ENCODE results near the gene RPTOR. TPM values are rescaled to one million over a fixed set of nuclear protein-coding genes. Genes with fewer than 3 reads are reported as not detected.
A peak's percentile ranks its signal among the peaks of the same experiment; 100 is the strongest.

The RPTOR gene
- total and polyA plus RNA-seq, 3 experiments from 2014 or later: 7.9 to 69.4 (median 63.9) TPM

DNA sequence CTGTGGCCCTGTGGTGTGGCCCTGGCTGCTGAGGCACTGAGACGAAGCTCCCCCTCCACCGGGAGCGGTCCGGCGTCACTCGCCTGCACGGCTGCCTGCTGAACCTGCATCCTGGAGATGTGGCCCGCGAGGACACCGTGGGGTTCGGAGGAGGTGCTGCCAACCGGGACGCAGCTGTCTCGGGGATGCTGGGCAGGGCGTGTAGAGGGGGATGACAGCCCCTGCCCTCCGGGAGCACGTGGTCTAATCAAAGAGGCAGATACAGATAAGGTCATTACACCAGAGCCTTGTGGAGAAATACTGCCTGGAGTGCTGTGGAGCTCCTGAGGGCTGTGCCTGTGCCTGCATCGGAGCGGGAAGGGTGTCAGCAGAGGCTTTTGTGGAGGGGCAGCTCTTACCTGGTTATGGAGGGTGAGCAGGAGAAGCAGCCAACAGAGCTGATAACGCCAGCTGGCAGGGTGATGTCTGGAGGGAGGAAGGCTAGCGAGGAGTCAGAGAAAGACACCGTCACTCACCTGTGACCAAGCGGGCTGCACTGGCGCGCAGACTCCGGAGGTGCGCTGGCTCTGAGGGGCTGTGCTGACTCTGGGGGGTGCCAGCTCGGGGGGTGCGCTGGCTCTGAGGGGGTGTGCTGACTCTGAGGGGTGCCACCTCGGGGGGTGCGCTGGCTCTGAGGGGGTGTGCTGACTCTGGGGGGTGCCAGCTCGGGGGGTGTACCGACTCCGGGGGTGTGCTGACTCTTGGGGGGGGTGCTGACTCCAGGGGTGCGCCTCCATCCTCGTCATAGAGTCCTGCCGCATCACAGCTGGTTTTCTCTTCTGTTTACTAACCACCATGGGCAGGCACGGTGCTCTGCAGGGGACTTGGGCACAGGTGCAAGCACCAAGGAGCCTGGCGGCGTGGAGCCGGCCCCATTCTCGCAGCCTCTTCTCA, 342.3 kb downstream of the RPTOR start:
- ChIA-PET CTCF (no interaction called here), POLR2A (interaction anchor here (0.8 kb wide), 1 partner anchor 12 kb away, joined by 3 read pairs; no protein-coding TSS in a partner anchor)
- H3K4me1 Mint-ChIP-seq: peaks cover 22 to 34% (median 28%) of the 10 kb centered on the region in 3 donors
- H3K36me3 Mint-ChIP-seq: peaks cover 5 to 53% (median 10%) of the 10 kb centered on the region in 3 donors
- H3K27me3 Mint-ChIP-seq: peaks cover 0 to 4% of the 10 kb centered on the region in 2 donors
- peak in 1 of 5 donors; percentile 33 for DNase-seq
- H3K27ac ChIP-seq (ENCODE audit: low read depth, low read length): no peak overlapping the region
- H3K27me3 ChIP-seq (ENCODE audit: insufficient read depth, low read length, poor library complexity, severe bottlenecking): no peaks in the 10 kb centered on the region
- peaks cover 21% of the 10 kb centered on the region for H3K36me3 ChIP-seq (ENCODE audit: insufficient read depth, low read length)
- peaks cover 31% of the 10 kb centered on the region for H3K4me1 ChIP-seq (ENCODE audit: insufficient read depth, low read length)
- H3K4me3 ChIP-seq (ENCODE audit: low read length): no peak overlapping the region
- no peaks in the 10 kb centered on the region for H3K9me3 Mint-ChIP-seq
- H3K27ac Mint-ChIP-seq: peak overlapping the region in 2 of 8 donors; percentile 33 to 34
- no peaks in the 10 kb centered on the region for H3K9me3 ChIP-seq (ENCODE audit: low read length)
- no peak overlapping the region for H3K4me3 Mint-ChIP-seq

- H3K27me3 ChIP-seq (ENCODE audit: insufficient read depth, low read length, poor library complexity, severe bottlenecking): no peaks in the 10 kb centered on the region
- Mint-ChIP-seq H3K27ac (peak overlapping the region in 1 of 8 donors; percentile 63), H3K36me3 (peaks cover 0 to 45% (median 4%) of the 10 kb centered on the region in 3 donors), H3K4me3 (no peak overlapping the region), H3K9me3 (no peaks in the 10 kb centered on the region), H3K4me1 (peaks cover 30 to 42% (median 36%) of the 10 kb centered on the region in 3 donors), H3K27me3 (peaks cover 0 to 4% of the 10 kb centered on the region in 2 donors)
- no peak for DNase-seq
- CTCF ChIA-PET: no interaction called here
- peaks cover 18% of the 10 kb centered on the region for H3K36me3 ChIP-seq (ENCODE audit: insufficient read depth, low read length)
- H3K4me1 ChIP-seq (ENCODE audit: insufficient read depth, low read length): peaks cover 39% of the 10 kb centered on the region
- H3K9me3 ChIP-seq (ENCODE audit: low read length): no peaks in the 10 kb centered on the region
- POLR2A ChIA-PET: no interaction called here
- H3K27ac ChIP-seq (ENCODE audit: low read depth, low read length): no peak overlapping the region
- no peak overlapping the region for H3K4me3 ChIP-seq (ENCODE audit: low read length)
Observed at GRCh38 chr17:80887639-80888175, 343.1 kb downstream of the RPTOR start.

GRCh38 chr17:80888276-80889160, 343.9 kb downstream of the RPTOR start:
- H3K4me3 Mint-ChIP-seq: peak overlapping the region in 2 of 7 donors; percentile 41 to 44
- H3K27ac Mint-ChIP-seq: peak overlapping the region; percentile 29 to 98 (median 78)
- Histone ChIP-seq H3K4me3 (ENCODE audit: low read length) (no peak overlapping the region), H3K27ac (ENCODE audit: low read depth, low read length) (no peak overlapping the region), H3K4me1 (ENCODE audit: insufficient read depth, low read length) (peaks cover 46% of the 10 kb centered on the region), H3K36me3 (ENCODE audit: insufficient read depth, low read length) (peaks cover 19% of the 10 kb centered on the region), H3K27me3 (ENCODE audit: insufficient read depth, low read length, poor library complexity, severe bottlenecking) (no peaks in the 10 kb centered on the region), H3K9me3 (ENCODE audit: low read length) (no peaks in the 10 kb centered on the region)
- POLR2A ChIA-PET: interaction anchor here (0.8 kb wide), 1 partner anchor 11 kb away, joined by 3 read pairs; no protein-coding TSS in a partner anchor
- no peaks in the 10 kb centered on the region for H3K9me3 Mint-ChIP-seq
- H3K27me3 Mint-ChIP-seq: peaks cover 0 to 4% of the 10 kb centered on the region in 2 donors
- CTCF ChIA-PET: no interaction called here
- DNase-seq: peak in 1 of 5 donors; percentile 42
- H3K4me1 Mint-ChIP-seq: peaks cover 39 to 50% (median 44%) of the 10 kb centered on the region in 3 donors
- H3K36me3 Mint-ChIP-seq: peaks cover 0 to 44% (median 6%) of the 10 kb centered on the region in 3 donors

- no peak overlapping the region for H3K4me3 ChIP-seq (ENCODE audit: low read length)
- DNase-seq: peak in 2 of 5 donors; percentile 30 to 61
- H3K4me1 Mint-ChIP-seq: peaks cover 44 to 60% (median 54%) of the 10 kb centered on the region in 3 donors
Observed at GRCh38 chr17:80889231-80890195, 344.9 kb downstream of the RPTOR start.

DNA sequence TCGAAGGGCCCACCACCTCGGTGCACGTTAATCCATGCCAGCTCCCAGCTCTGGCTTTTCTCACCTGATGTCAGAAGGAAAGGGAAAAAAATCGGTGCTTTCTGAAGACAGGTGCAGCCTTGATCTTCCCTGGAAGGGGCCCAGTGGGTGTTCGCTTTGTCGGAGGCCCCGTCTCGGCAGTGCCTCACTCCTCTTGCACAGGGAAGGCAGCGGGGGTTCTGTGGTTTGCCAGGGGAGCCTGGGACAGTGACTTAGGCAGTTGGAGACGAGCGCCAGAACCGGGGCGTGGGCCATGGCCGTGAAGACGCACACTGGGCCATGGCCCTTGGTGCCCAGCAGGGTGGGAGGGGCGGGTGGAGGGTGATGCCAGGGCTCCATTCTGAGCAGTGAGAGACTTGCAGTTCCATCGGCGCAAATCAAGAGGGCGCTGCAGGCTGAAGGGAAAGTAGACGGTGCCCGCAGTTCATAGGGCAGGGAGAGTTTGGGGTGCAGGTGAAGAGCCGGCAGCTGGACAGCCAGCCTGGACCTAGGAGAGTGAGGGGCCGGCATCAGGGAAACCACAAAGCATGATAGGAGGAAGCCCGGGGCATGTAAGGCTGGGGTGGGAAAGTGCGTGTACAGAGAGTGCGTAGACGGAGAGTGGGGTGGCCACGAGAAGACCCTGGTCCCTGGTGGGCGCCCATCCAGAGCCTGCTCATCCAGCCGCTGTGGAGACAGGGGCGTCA, 345.7 kb downstream of the RPTOR start:
- Mint-ChIP-seq H3K4me1 (peaks cover 47 to 68% (median 63%) of the 10 kb centered on the region in 3 donors), H3K9me3 (no peaks in the 10 kb centered on the region), H3K27me3 (peaks cover 0 to 4% of the 10 kb centered on the region in 2 donors), H3K27ac (peak overlapping the region; percentile 92 to 99 (median 97)), H3K4me3 (peak overlapping the region; percentile 45 to 86 (median 82)), H3K36me3 (peaks cover 0 to 44% (median 8%) of the 10 kb centered on the region in 3 donors)
- peak in 4 of 5 donors; percentile 15 to 46 (median 24) for DNase-seq
- no peaks in the 10 kb centered on the region for H3K9me3 ChIP-seq (ENCODE audit: low read length)
- H3K36me3 ChIP-seq (ENCODE audit: insufficient read depth, low read length): peaks cover 27% of the 10 kb centered on the region
- H3K4me1 ChIP-seq (ENCODE audit: insufficient read depth, low read length): peaks cover 46% of the 10 kb centered on the region
- peak overlapping the region; percentile 1 for H3K4me3 ChIP-seq (ENCODE audit: low read length)
- CTCF ChIA-PET: interaction anchor here (1.9 kb wide), 1 partner anchor 10 kb away, joined by 4 read pairs; no protein-coding TSS in a partner anchor
- peak overlapping the region; percentile 84 for H3K27ac ChIP-seq (ENCODE audit: low read depth, low read length)
- POLR2A ChIA-PET: no interaction called here
- no peaks in the 10 kb centered on the region for H3K27me3 ChIP-seq (ENCODE audit: insufficient read depth, low read length, poor library complexity, severe bottlenecking)

More at GRCh38 chr17:80889231-80890195, 344.9 kb downstream of the RPTOR start:
- Histone ChIP-seq H3K27ac (ENCODE audit: low read depth, low read length) (peak overlapping the region; percentile 31), H3K9me3 (ENCODE audit: low read length) (no peaks in the 10 kb centered on the region), H3K4me1 (ENCODE audit: insufficient read depth, low read length) (peaks cover 46% of the 10 kb centered on the region), H3K36me3 (ENCODE audit: insufficient read depth, low read length) (peaks cover 23% of the 10 kb centered on the region), H3K27me3 (ENCODE audit: insufficient read depth, low read length, poor library complexity, severe bottlenecking) (no peaks in the 10 kb centered on the region)
- Mint-ChIP-seq H3K27me3 (peaks cover 0 to 4% of the 10 kb centered on the region in 2 donors), H3K36me3 (peaks cover 0 to 45% (median 6%) of the 10 kb centered on the region in 3 donors), H3K9me3 (no peaks in the 10 kb centered on the region), H3K27ac (peak overlapping the region; percentile 80 to 99 (median 94)), H3K4me3 (peak overlapping the region; percentile 26 to 82 (median 61))
- CTCF ChIA-PET: interaction anchor here (0.7 kb wide), 1 partner anchor 351 kb away, joined by 3 read pairs; no protein-coding TSS in a partner anchor
- POLR2A ChIA-PET: interaction anchor here (0.8 kb wide), 1 partner anchor 12 kb away, joined by 3 read pairs; no protein-coding TSS in a partner anchor

- no peaks in the 10 kb centered on the region for H3K9me3 Mint-ChIP-seq
Observed at GRCh38 chr17:80890921-80891396, 346.3 kb downstream of the RPTOR start.

More at GRCh38 chr17:80890921-80891396, 346.3 kb downstream of the RPTOR start:
- peaks cover 0 to 46% (median 8%) of the 10 kb centered on the region in 3 donors for H3K36me3 Mint-ChIP-seq
- H3K4me1 Mint-ChIP-seq: peaks cover 49 to 74% (median 67%) of the 10 kb centered on the region in 3 donors
- DNase-seq: no peak
- Histone ChIP-seq H3K36me3 (ENCODE audit: insufficient read depth, low read length) (peaks cover 26% of the 10 kb centered on the region), H3K27me3 (ENCODE audit: insufficient read depth, low read length, poor library complexity, severe bottlenecking) (no peaks in the 10 kb centered on the region), H3K4me1 (ENCODE audit: insufficient read depth, low read length) (peaks cover 46% of the 10 kb centered on the region), H3K9me3 (ENCODE audit: low read length) (no peaks in the 10 kb centered on the region), H3K27ac (ENCODE audit: low read depth, low read length) (peak overlapping the region; percentile 84), H3K4me3 (ENCODE audit: low read length) (peak overlapping the region; percentile 1)
- CTCF ChIA-PET: interaction anchor here (1.0 to 1.9 kb wide), 3 partner anchors 10 to 25 kb away, joined by 3 to 5 read pairs (median 4); no protein-coding TSS in a partner anchor
- H3K27me3 Mint-ChIP-seq: peaks cover 0 to 5% of the 10 kb centered on the region in 2 donors
- peak overlapping the region in 6 of 7 donors; percentile 73 to 90 (median 84) for H3K4me3 Mint-ChIP-seq
- H3K27ac Mint-ChIP-seq: peak overlapping the region; percentile 91 to 99 (median 97)
- POLR2A ChIA-PET: interaction anchor here (1.3 to 1.4 kb wide), 2 partner anchors 58 to 436 kb away, joined by 4 to 7 read pairs; no protein-coding TSS in a partner anchor

Data from CD8-positive, alpha-beta memory T cell (primary cell).